Esophagus squamous epithelium (tissue), 5 donors: ENCODE data around the gene CIB4. TPM values are rescaled to one million over a fixed set of nuclear protein-coding genes. Genes with fewer than 3 reads are reported as not detected.

ENCODE experiments used
- DNase-seq: peaks from one replicate; lab custom pipeline; 2025; lab: John Stamatoyannopoulos, UW
- H3K27ac ChIP-seq, 4 donors: fragments of 200-600 bp; sonication (generic); one replicate each; pipeline ENCODE4 v1.5.1; 2016 to 2019; ENCODE audit warnings: mild to moderate bottlenecking in 1 of 4
- H3K27me3 ChIP-seq, 4 donors: fragments of 200-600 bp; sonication (generic); 1 replicate in 3 of 4; 2 replicates in 1 of 4; pipeline versions ENCODE4 v1.5.1 to v1.6.0; 2017 to 2021; ENCODE audit warnings: antibody characterized with exemption in 1 of 4
- H3K36me3 ChIP-seq, 3 donors: fragments of 200-600 bp; sonication (generic); one replicate each; pipeline ENCODE4 v1.5.1; 2016 to 2019
- H3K4me1 ChIP-seq, 3 donors: fragments of 200-600 bp; sonication (generic); one replicate each; pipeline ENCODE4 v1.5.1; 2017 to 2019
- H3K4me3 ChIP-seq, 4 donors: fragments of 200-600 bp; sonication (generic); 1 replicate in 3 of 4; 2 replicates in 1 of 4; pipeline ENCODE4 v1.5.1; 2016 to 2019; ENCODE audit warnings: mild to moderate bottlenecking in 2 of 4, moderate library complexity in 1 of 4
- H3K9me3 ChIP-seq, 3 donors: fragments of 200-600 bp; sonication (generic); one replicate each; pipeline ENCODE4 v1.5.1; 2016 to 2019
- POLR2A ChIP-seq, 4 donors: fragments of 450-650 bp; IDR thresholded peaks; one replicate each; pipeline ENCODE4 v1.6.1; 2017; ENCODE audit warnings: antibody characterized with exemption in 4 of 4, mild to moderate bottlenecking in 4 of 4, moderate library complexity in 3 of 4
- WGBS, 2 donors: methylation state at CpG; one replicate each; pipeline ENCODE4 v1.1.5; 2018; 5-methylcytosine and 5-hydroxymethylcytosine counted together
- intact Hi-C: fragments of 100-400 bp; cut with DNase I; formaldehyde crosslinking; loops from one replicate; pipeline ENCODE4 v1.15.0; 2022
- total RNA-seq, 4 donors: library from RNA; depleted of rRNA; stranded (reverse); fragments of >200 nt; gene quantifications; one replicate each; pipeline ENCODE4 v1.1.0, GENCODE V29; 2016
- TF ChIP-seq, protein P1 (sequence below), 6 experiments: fragments of 450-650 bp in 4 of 6; fragments of 200-600 bp in 2 of 6; sonication (generic) in 2 of 6; IDR thresholded peaks; one replicate each; pipeline ENCODE4 v1.5.1; 2016 to 2019; ENCODE audit warnings: antibody characterized with exemption in 6 of 6, mild to moderate bottlenecking in 4 of 6, moderate library complexity in 4 of 6
- donor health status: DM: yes; HTN: yes; CAD: no.

Gene CIB4
- total RNA-seq, 4 donors from 2014 or later = 0.57 TPM; not detected in 3

DNA sequence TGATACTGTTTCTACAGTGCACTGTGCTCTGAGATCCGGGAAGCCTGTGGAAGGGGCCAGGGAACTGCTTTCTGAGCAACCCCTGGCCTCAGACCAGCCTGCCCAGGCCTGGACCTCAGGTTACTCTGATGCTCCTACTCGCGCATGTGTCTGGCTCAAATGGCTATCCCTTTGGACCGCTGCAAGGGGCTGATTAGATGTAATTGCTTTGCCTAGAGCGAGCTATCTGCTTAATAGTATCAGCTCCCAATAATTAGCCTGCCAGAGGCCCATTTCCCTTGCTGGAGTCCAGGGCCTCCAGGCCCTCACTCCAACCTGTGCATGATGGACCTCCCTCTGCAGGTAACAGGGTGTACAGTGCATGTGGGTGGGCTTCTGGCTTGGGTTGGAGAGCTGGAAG, 44.2 kb upstream of the CIB4 start:
- H3K27me3 ChIP-seq = peaks cover 0 to 67% (median 0%) of the 10 kb centered on the region in 4 donors
- DNase-seq = no peak
- intact Hi-C loops = no loop called here
- WGBS, 2 donors = 83% methylated on average over 2 of the region's 5 CpGs; no CpG with 5 or more reads in 1 of the 2 donors
- no peaks in the 10 kb centered on the region for H3K9me3 ChIP-seq
- H3K4me3 ChIP-seq = no peak overlapping the region
- H3K36me3 ChIP-seq = no peaks in the 10 kb centered on the region
- H3K27ac ChIP-seq = no peak overlapping the region
- TF ChIP-seq, protein P1, sequence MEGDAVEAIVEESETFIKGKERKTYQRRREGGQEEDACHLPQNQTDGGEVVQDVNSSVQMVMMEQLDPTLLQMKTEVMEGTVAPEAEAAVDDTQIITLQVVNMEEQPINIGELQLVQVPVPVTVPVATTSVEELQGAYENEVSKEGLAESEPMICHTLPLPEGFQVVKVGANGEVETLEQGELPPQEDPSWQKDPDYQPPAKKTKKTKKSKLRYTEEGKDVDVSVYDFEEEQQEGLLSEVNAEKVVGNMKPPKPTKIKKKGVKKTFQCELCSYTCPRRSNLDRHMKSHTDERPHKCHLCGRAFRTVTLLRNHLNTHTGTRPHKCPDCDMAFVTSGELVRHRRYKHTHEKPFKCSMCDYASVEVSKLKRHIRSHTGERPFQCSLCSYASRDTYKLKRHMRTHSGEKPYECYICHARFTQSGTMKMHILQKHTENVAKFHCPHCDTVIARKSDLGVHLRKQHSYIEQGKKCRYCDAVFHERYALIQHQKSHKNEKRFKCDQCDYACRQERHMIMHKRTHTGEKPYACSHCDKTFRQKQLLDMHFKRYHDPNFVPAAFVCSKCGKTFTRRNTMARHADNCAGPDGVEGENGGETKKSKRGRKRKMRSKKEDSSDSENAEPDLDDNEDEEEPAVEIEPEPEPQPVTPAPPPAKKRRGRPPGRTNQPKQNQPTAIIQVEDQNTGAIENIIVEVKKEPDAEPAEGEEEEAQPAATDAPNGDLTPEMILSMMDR (IDR thresholded peaks at IDR 0.05) = no peak
- TF ChIP-seq POLR2A (IDR thresholded peaks at IDR 0.05) = no peak
- H3K4me1 ChIP-seq = peaks cover 0 to 14% (median 0%) of the 10 kb centered on the region in 3 donors

DNA sequence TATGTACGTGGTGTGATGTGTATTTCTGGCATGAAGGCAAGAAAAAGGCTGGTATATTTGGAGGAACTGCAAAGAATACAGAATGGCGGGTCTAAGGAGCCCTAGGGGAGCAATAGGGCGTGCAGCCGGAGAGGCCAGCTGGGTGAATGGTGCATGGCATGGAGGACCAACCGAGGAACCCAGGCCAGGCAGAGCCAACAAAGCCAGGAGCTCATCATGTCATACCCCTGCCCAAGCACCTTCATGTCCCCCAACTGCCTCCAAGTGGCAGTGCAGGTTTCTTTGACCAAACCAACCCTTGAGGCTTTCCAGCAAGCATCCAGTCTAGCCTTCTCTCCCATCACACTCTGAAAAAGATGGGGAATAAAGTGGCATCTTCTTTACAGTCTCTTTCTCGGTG, 42.4 kb upstream of the CIB4 start:
- no peak for DNase-seq
- no peak for TF ChIP-seq POLR2A (IDR thresholded peaks at IDR 0.05)
- TF ChIP-seq, protein P1 (IDR thresholded peaks at IDR 0.05) = no peak
- intact Hi-C loops = no loop called here
- WGBS, 2 donors = 73 to 78% methylated on average over 6 of the region's 6 CpGs
- Histone ChIP-seq H3K4me1 (peaks cover 0 to 14% (median 0%) of the 10 kb centered on the region in 3 donors), H3K27me3 (peaks cover 0 to 59% (median 0%) of the 10 kb centered on the region in 4 donors), H3K9me3 (no peaks in the 10 kb centered on the region), H3K36me3 (no peaks in the 10 kb centered on the region), H3K27ac (no peak overlapping the region), H3K4me3 (no peak overlapping the region)

DNA sequence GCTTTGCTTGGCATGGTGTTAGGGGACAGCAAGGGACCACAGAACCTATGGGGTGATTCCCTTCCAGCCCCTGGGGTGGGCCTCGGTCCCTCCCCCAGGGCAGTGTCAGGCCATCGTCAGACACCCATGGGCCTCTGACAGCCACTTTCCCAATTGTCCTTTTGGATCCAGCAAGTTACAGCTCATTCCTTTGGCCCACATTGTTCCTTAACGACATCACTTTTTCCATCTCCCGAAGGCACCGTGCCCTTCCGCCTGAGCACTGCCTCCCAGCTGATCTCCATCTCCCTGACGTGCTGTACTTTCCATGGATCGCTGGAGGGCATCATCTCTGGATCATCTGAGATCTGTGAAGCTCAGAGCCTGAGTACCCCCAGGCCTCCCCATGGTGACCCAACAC, 41.0 kb upstream of the CIB4 start:
- TF ChIP-seq, protein P1 (IDR thresholded peaks at IDR 0.05) = no peak
- no peak for TF ChIP-seq POLR2A (IDR thresholded peaks at IDR 0.05)
- intact Hi-C loops = no loop called here
- Histone ChIP-seq H3K4me1 (peaks cover 0 to 6% (median 0%) of the 10 kb centered on the region in 3 donors), H3K27me3 (peaks cover 0 to 45% (median 0%) of the 10 kb centered on the region in 4 donors), H3K9me3 (no peaks in the 10 kb centered on the region), H3K27ac (no peak overlapping the region), H3K36me3 (no peaks in the 10 kb centered on the region), H3K4me3 (no peak overlapping the region)
- no peak for DNase-seq
- 53 to 67% methylated on average over 5 to 8 of the region's 8 CpGs for WGBS, 2 donors

DNA sequence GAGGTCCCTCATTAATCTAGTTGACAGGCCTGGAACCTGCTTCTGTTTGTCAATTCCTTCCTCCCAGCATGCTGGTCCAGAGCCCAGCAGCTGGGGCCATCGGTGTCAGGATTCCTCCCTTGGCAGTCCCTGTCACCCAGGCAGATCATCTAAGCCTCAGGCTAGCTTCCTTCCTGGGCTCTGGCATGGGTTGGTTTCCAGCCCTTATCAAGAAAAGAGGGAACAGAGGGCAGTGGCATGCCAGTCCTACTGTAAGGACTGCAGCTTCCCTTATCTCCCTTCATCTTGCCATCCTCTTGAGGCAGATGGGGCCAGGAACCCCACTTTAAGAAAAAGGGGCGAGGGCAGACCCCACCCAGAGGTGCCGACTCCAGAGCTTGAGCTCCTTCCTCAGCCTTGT, 40.5 kb upstream of the CIB4 start:
- intact Hi-C loops = no loop called here
- no peaks in the 10 kb centered on the region for H3K9me3 ChIP-seq
- H3K36me3 ChIP-seq = no peaks in the 10 kb centered on the region
- 27 to 80% methylated on average over 2 of the region's 3 CpGs for WGBS, 2 donors
- H3K27me3 ChIP-seq = peaks cover 0 to 41% (median 0%) of the 10 kb centered on the region in 4 donors
- no peak overlapping the region for H3K27ac ChIP-seq
- DNase-seq = no peak
- peaks cover 0 to 4% (median 0%) of the 10 kb centered on the region in 3 donors for H3K4me1 ChIP-seq
- H3K4me3 ChIP-seq = no peak overlapping the region
- TF ChIP-seq POLR2A (IDR thresholded peaks at IDR 0.05) = no peak
- TF ChIP-seq, protein P1 (IDR thresholded peaks at IDR 0.05) = no peak

DNA sequence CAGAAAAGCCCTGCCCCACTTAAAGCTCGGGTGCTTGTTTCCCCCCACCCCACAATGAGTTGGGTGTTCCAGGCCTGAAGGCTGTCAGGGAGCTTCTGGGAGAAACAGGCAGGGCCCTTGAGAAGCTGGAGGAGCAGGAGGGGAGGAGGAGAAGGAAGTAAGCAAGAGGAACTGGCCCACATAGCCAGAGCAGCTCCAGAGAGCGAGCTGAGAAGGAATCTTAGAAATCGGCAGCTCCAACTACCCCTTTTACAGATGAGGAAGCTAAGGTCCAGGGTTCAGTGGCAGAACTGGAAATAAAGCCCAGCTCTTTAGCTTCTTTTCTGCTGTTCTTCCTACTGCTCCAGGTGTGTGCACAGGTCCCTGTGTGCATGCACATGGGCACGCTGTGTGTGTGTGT, 38.7 kb upstream of the CIB4 start:
- no peak for DNase-seq
- intact Hi-C loops = no loop called here
- no peak overlapping the region for H3K27ac ChIP-seq
- no peaks in the 10 kb centered on the region for H3K4me1 ChIP-seq
- H3K9me3 ChIP-seq = no peaks in the 10 kb centered on the region
- no peaks in the 10 kb centered on the region for H3K36me3 ChIP-seq
- no peak for TF ChIP-seq POLR2A (IDR thresholded peaks at IDR 0.05)
- TF ChIP-seq, protein P1 (IDR thresholded peaks at IDR 0.05) = no peak
- WGBS, 2 donors = 58 to 68% methylated on average over 4 of the region's 4 CpGs
- no peak overlapping the region for H3K4me3 ChIP-seq
- peaks cover 0 to 23% (median 0%) of the 10 kb centered on the region in 4 donors for H3K27me3 ChIP-seq
